Naive thymus-derived CD4-positive, alpha-beta T cell (primary cell): ENCODE results near the gene PGBD5. TPM values are rescaled to one million over a fixed set of nuclear protein-coding genes. Genes with fewer than 3 reads are reported as not detected.

Experiments
- ATAC-seq: fragments of 150-1000 bp; cut with Tn5 transposase; 2 replicates; pipeline ENCODE4 v1.10.0; 2021; ENCODE audit warnings: mild to moderate bottlenecking, moderate library complexity
- CTCF ChIA-PET: fragments of 350-600 bp; sonication (Branson Sonifier 250); formaldehyde crosslinking; loops from one replicate; lab custom pipeline; 2021; ENCODE audit warnings: antibody characterized with exemption; lab: Charles Lee
- POLR2A ChIA-PET: fragments of 350-600 bp; sonication (Branson Sonifier 250); formaldehyde crosslinking; loops from one replicate; lab custom pipeline; 2021; ENCODE audit warnings: antibody characterized with exemption, inconsistent platforms; lab: Charles Lee
- DNase-seq, 9 donors: peaks; one replicate each; pipeline versions ENCODE4 v3.0.0 to v3.0.0-alpha.2; 2020 to 2022; ENCODE audit warnings: mixed read lengths in 1 of 9
- H3K27ac ChIP-seq: one replicate; pipeline ENCODE4 v1.7.0; 2013; ENCODE audit warnings: mild to moderate bottlenecking, low read depth, low read length, moderate library complexity
- H3K27me3 ChIP-seq, 2 donors: one replicate each; pipeline ENCODE4 v1.7.0; 2013; ENCODE audit warnings: low read length in 2 of 2, mild to moderate bottlenecking in 2 of 2, moderate library complexity in 2 of 2; ENCODE audit not compliant: control insufficient read depth in 2 of 2, insufficient read depth in 2 of 2
- H3K36me3 ChIP-seq, 3 experiments: 1 replicate in 2 of 3; 2 replicates in 1 of 3; pipeline ENCODE4 v1.7.0; 2013; ENCODE audit warnings: low read length in 3 of 3, mild to moderate bottlenecking in 3 of 3, moderate library complexity in 1 of 3; ENCODE audit not compliant: insufficient read depth in 3 of 3, control insufficient read depth in 2 of 3
- H3K4me1 ChIP-seq, 2 donors: one replicate each; pipeline ENCODE4 v1.7.0; 2013; ENCODE audit warnings: low read length in 2 of 2, mild to moderate bottlenecking in 2 of 2, moderate library complexity in 1 of 2; ENCODE audit not compliant: control insufficient read depth in 2 of 2, insufficient read depth in 2 of 2
- H3K4me3 ChIP-seq: 2 replicates; pipeline ENCODE4 v1.7.0; 2013; ENCODE audit warnings: mild to moderate bottlenecking, low read length
- H3K9me3 ChIP-seq, 3 experiments: 1 replicate in 2 of 3; 2 replicates in 1 of 3; pipeline ENCODE4 v1.7.0; 2013; ENCODE audit warnings: low read length in 3 of 3; ENCODE audit not compliant: control insufficient read depth in 2 of 3
- H3K27ac Mint-ChIP-seq, 9 donors: one replicate each; pipeline ENCODE4 v1.8.0; 2020 to 2022; ENCODE audit warnings: mixed read lengths in 9 of 9, mild to moderate bottlenecking in 8 of 9, moderate library complexity in 5 of 9, inconsistent platforms in 2 of 9
- H3K27me3 Mint-ChIP-seq, 5 donors: one replicate each; pipeline ENCODE4 v1.8.0; 2021 to 2022; ENCODE audit warnings: mixed read lengths in 5 of 5, mild to moderate bottlenecking in 1 of 5
- H3K36me3 Mint-ChIP-seq, 5 donors: one replicate each; pipeline ENCODE4 v1.8.0; 2020 to 2022; ENCODE audit warnings: mixed read lengths in 5 of 5, mild to moderate bottlenecking in 3 of 5, inconsistent platforms in 1 of 5
- H3K4me1 Mint-ChIP-seq, 7 donors: one replicate each; pipeline ENCODE4 v1.8.0; 2020 to 2022; ENCODE audit warnings: mixed read lengths in 7 of 7, mild to moderate bottlenecking in 3 of 7, inconsistent platforms in 1 of 7
- H3K4me3 Mint-ChIP-seq, 10 donors: one replicate each; pipeline ENCODE4 v1.8.0; 2020 to 2022; ENCODE audit warnings: mild to moderate bottlenecking in 10 of 10, mixed read lengths in 10 of 10, moderate library complexity in 6 of 10, inconsistent platforms in 2 of 10
- H3K9me3 Mint-ChIP-seq, 11 donors: one replicate each; pipeline ENCODE4 v1.8.0; 2020 to 2022; ENCODE audit warnings: mixed read lengths in 11 of 11, mild to moderate bottlenecking in 4 of 11, inconsistent platforms in 1 of 11, moderate library complexity in 1 of 11
- intact Hi-C, 2 donors: fragments of 100-400 bp; cut with micrococcal nuclease; formaldehyde crosslinking; loops; one replicate each; pipeline ENCODE4 v1.15.1; 2023
- polyA plus RNA-seq, 2 donors: library from polyadenylated mRNA; unstranded; fragments of 300-500 nt; fragmentation: Illumina TruSeq; gene quantifications; one replicate each; pipeline ENCODE4 v1.2.3, GENCODE V29; 2021
- total RNA-seq, 6 experiments: library from RNA in 5 of 6; stranded (reverse) in 5 of 6; gene quantifications; 1 replicate in 5 of 6; 2 replicates in 1 of 6; pipeline ENCODE4 v1.2.3 and lab custom pipeline; 2021 to 2026

The PGBD5 gene
- total and polyA plus RNA-seq, 7 experiments from 2014 or later, result 0.36 TPM; not detected in 6

- DNase-seq (no peak), ATAC-seq (no peak)
- CTCF ChIA-PET, result no interaction called here
- Mint-ChIP-seq H3K36me3 (peaks cover 0 to 7% (median 0%) of the 10 kb centered on the region in 5 donors), H3K27ac (no peak overlapping the region), H3K27me3 (peaks cover 0 to 21% (median 15%) of the 10 kb centered on the region in 5 donors), H3K9me3 (peaks cover 6 to 23% (median 11%) of the 10 kb centered on the region in 11 donors), H3K4me3 (no peak overlapping the region), H3K4me1 (no peaks in the 10 kb centered on the region)
- H3K27me3 ChIP-seq, result no peaks in the 10 kb centered on the region
- H3K9me3 ChIP-seq, result peaks cover 0 to 8% (median 0%) of the 10 kb centered on the region in 3 experiments
- no peak overlapping the region for H3K27ac ChIP-seq
- no peak overlapping the region for H3K4me3 ChIP-seq
- H3K36me3 ChIP-seq, result no peaks in the 10 kb centered on the region
- POLR2A ChIA-PET, result no interaction called here
- no peaks in the 10 kb centered on the region for H3K4me1 ChIP-seq
- intact Hi-C loops, result no loop called here
These were observed 48.8 kb downstream of the PGBD5 start for GRCh38 chr1:230377324-230377723.

GRCh38 chr1:230376296-230376695 lies 49.8 kb downstream of the PGBD5 start:
- no peak overlapping the region for H3K4me3 Mint-ChIP-seq
- H3K4me1 Mint-ChIP-seq, result no peaks in the 10 kb centered on the region
- peaks cover 0 to 8% (median 0%) of the 10 kb centered on the region in 3 experiments for H3K9me3 ChIP-seq
- peaks cover 0 to 15% (median 9%) of the 10 kb centered on the region in 5 donors for H3K27me3 Mint-ChIP-seq
- DNase-seq, result no peak
- H3K36me3 ChIP-seq, result no peaks in the 10 kb centered on the region
- ChIA-PET CTCF (no interaction called here), POLR2A (no interaction called here)
- no peak overlapping the region for H3K27ac ChIP-seq
- H3K36me3 Mint-ChIP-seq, result peaks cover 0 to 7% (median 0%) of the 10 kb centered on the region in 5 donors
- no peaks in the 10 kb centered on the region for H3K4me1 ChIP-seq
- ATAC-seq, result no peak
- H3K9me3 Mint-ChIP-seq, result peaks cover 6 to 18% (median 11%) of the 10 kb centered on the region in 11 donors
- no peaks in the 10 kb centered on the region for H3K27me3 ChIP-seq
- no peak overlapping the region for H3K27ac Mint-ChIP-seq
- H3K4me3 ChIP-seq, result no peak overlapping the region
- intact Hi-C loops, result no loop called here

- H3K27me3 ChIP-seq, result no peaks in the 10 kb centered on the region
- H3K9me3 Mint-ChIP-seq, result peaks cover 6 to 18% (median 11%) of the 10 kb centered on the region in 11 donors
- intact Hi-C loops, result no loop called here
- no peaks in the 10 kb centered on the region for H3K4me1 ChIP-seq
- peaks cover 0 to 7% (median 0%) of the 10 kb centered on the region in 5 donors for H3K36me3 Mint-ChIP-seq
- ChIA-PET CTCF (no interaction called here), POLR2A (no interaction called here)
- no peak overlapping the region for H3K27ac Mint-ChIP-seq
- peaks cover 0 to 8% (median 0%) of the 10 kb centered on the region in 3 experiments for H3K9me3 ChIP-seq
- H3K27me3 Mint-ChIP-seq, result peaks cover 0 to 15% (median 9%) of the 10 kb centered on the region in 5 donors
- no peak overlapping the region for H3K4me3 Mint-ChIP-seq
- DNase-seq (no peak), ATAC-seq (no peak)
- H3K4me1 Mint-ChIP-seq, result no peaks in the 10 kb centered on the region
- H3K27ac ChIP-seq, result no peak overlapping the region
- H3K4me3 ChIP-seq, result no peak overlapping the region
- H3K36me3 ChIP-seq, result no peaks in the 10 kb centered on the region
These were observed 50.4 kb downstream of the PGBD5 start for GRCh38 chr1:230375780-230376179.

- no peak overlapping the region for H3K27ac Mint-ChIP-seq
- Histone ChIP-seq H3K9me3 (peaks cover 0 to 8% (median 0%) of the 10 kb centered on the region in 3 experiments), H3K27ac (no peak overlapping the region), H3K4me3 (no peak overlapping the region), H3K27me3 (no peaks in the 10 kb centered on the region), H3K36me3 (no peaks in the 10 kb centered on the region), H3K4me1 (no peaks in the 10 kb centered on the region)
- POLR2A ChIA-PET, result no interaction called here
- intact Hi-C loops, result no loop called here
- ATAC-seq, result no peak
- no peaks in the 10 kb centered on the region for H3K4me1 Mint-ChIP-seq
- CTCF ChIA-PET, result no interaction called here
- H3K4me3 Mint-ChIP-seq, result no peak overlapping the region
- H3K9me3 Mint-ChIP-seq, result peaks cover 6 to 18% (median 11%) of the 10 kb centered on the region in 11 donors
- DNase-seq, result no peak
- H3K27me3 Mint-ChIP-seq, result peaks cover 0 to 15% (median 9%) of the 10 kb centered on the region in 5 donors
- H3K36me3 Mint-ChIP-seq, result peaks cover 0 to 7% (median 0%) of the 10 kb centered on the region in 5 donors
These were observed 51.0 kb downstream of the PGBD5 start for GRCh38 chr1:230375147-230375546.

- no peak for DNase-seq
- Mint-ChIP-seq H3K36me3 (no peaks in the 10 kb centered on the region), H3K9me3 (peaks cover 0 to 2% (median 0%) of the 10 kb centered on the region in 11 donors), H3K27ac (no peak overlapping the region), H3K27me3 (peaks cover 0 to 8% (median under 1%) of the 10 kb centered on the region in 5 donors), H3K4me1 (no peaks in the 10 kb centered on the region), H3K4me3 (no peak overlapping the region)
- intact Hi-C loops, result no loop called here
- Histone ChIP-seq H3K4me3 (no peak overlapping the region), H3K36me3 (no peaks in the 10 kb centered on the region), H3K27me3 (no peaks in the 10 kb centered on the region), H3K27ac (no peak overlapping the region), H3K9me3 (no peaks in the 10 kb centered on the region), H3K4me1 (no peaks in the 10 kb centered on the region)
- POLR2A ChIA-PET, result no interaction called here
- no peak for ATAC-seq
- CTCF ChIA-PET, result no interaction called here
These were observed 54.0 kb downstream of the PGBD5 start for GRCh38 chr1:230371923-230372703.

GRCh38 chr1:230370109-230370508 lies 56.0 kb downstream of the PGBD5 start:
- DNase-seq (no peak), ATAC-seq (no peak)
- no peaks in the 10 kb centered on the region for H3K9me3 Mint-ChIP-seq
- no peaks in the 10 kb centered on the region for H3K4me1 Mint-ChIP-seq
- no peaks in the 10 kb centered on the region for H3K4me1 ChIP-seq
- CTCF ChIA-PET, result no interaction called here
- no peak overlapping the region for H3K4me3 Mint-ChIP-seq
- H3K4me3 ChIP-seq, result no peak overlapping the region
- H3K36me3 ChIP-seq, result no peaks in the 10 kb centered on the region
- intact Hi-C loops, result no loop called here
- H3K27me3 Mint-ChIP-seq, result peaks cover 0 to 18% (median 8%) of the 10 kb centered on the region in 5 donors
- POLR2A ChIA-PET, result no interaction called here
- no peaks in the 10 kb centered on the region for H3K9me3 ChIP-seq
- no peak overlapping the region for H3K27ac Mint-ChIP-seq
- no peak overlapping the region for H3K27ac ChIP-seq
- H3K27me3 ChIP-seq, result no peaks in the 10 kb centered on the region
- no peaks in the 10 kb centered on the region for H3K36me3 Mint-ChIP-seq

GRCh38 chr1:230368871-230369270 lies 57.3 kb downstream of the PGBD5 start:
- no peaks in the 10 kb centered on the region for H3K4me1 ChIP-seq
- Mint-ChIP-seq H3K27me3 (peaks cover 0 to 13% (median 6%) of the 10 kb centered on the region in 5 donors), H3K36me3 (no peaks in the 10 kb centered on the region), H3K4me3 (no peak overlapping the region), H3K27ac (no peak overlapping the region), H3K4me1 (no peaks in the 10 kb centered on the region), H3K9me3 (no peaks in the 10 kb centered on the region)
- no peaks in the 10 kb centered on the region for H3K9me3 ChIP-seq
- H3K36me3 ChIP-seq, result no peaks in the 10 kb centered on the region
- no peak for ATAC-seq
- POLR2A ChIA-PET, result no interaction called here
- intact Hi-C loops, result no loop called here
- H3K27ac ChIP-seq, result no peak overlapping the region
- no peak for DNase-seq
- H3K27me3 ChIP-seq, result no peaks in the 10 kb centered on the region
- CTCF ChIA-PET, result no interaction called here
- no peak overlapping the region for H3K4me3 ChIP-seq
